SKM-1 (cell line): Measurements from ENCODE around the gene C6orf163.

ENCODE experiments used
- DNase-seq: peaks from one replicate; lab custom pipeline; 2025; ENCODE audit not compliant: unreplicated experiment; lab: John Stamatoyannopoulos, UW

C6orf163 gene

DNA sequence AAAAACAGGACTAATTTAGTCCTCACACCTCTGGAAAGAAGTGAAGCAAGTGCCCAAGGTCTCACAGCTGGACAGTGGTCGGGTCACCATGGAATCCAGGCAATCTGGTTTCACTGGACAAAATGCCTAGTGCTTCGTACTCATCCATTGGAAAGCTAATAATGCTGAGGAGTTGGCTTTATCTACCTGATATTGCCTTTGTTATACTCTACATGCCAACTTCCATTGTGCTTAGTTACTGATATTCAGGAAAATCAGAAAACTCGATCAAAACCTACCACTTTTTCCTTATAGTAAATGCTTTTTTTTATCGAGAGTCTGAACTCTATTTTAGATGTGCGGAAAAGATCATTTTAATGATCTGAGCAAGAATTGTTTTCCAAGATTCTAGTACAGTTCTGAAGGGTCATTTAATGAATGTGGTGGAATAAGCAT lies 64.1 kb downstream of the C6orf163 start:
- DNase-seq = no peak
